ENCODE results near the gene HOXD10.

HOXD10 gene

GRCh38 chr2:176161825-176162626 lies 45.4 kb downstream of the HOXD10 start:
- DNase-seq: no peak

- no peak for DNase-seq
Measured at GRCh38 chr2:176162911-176163671, 46.5 kb downstream of the HOXD10 start.

GRCh38 chr2:176163672-176164056 lies 47.1 kb downstream of the HOXD10 start:
- no peak for DNase-seq

- DNase-seq: no peak
Measured at GRCh38 chr2:176164201-176164600, 47.6 kb downstream of the HOXD10 start.

GRCh38 chr2:176164611-176165369 lies 48.2 kb downstream of the HOXD10 start:
- no peak for DNase-seq

- no peak for DNase-seq
Measured at GRCh38 chr2:176165370-176166050, 48.9 kb downstream of the HOXD10 start.

- DNase-seq: no peak
Measured at GRCh38 chr2:176166272-176166671, 49.7 kb downstream of the HOXD10 start.

- no peak for DNase-seq
Measured at GRCh38 chr2:176167398-176167797, 50.8 kb downstream of the HOXD10 start.

- no peak for DNase-seq
Measured at GRCh38 chr2:176169181-176169580, 52.6 kb downstream of the HOXD10 start.

Data from hypothalamus (tissue), 51 donors.